NB4 (cell line): ENCODE measurements around the gene FGL2.

ENCODE experiments used
- DNase-seq: peaks from one replicate; pipeline ENCODE4 v3.0.0; 2010; ENCODE audit warnings: low read depth
- H3K4me3 ChIP-seq: one replicate; pipeline ENCODE4 v1.5.1; 2011; ENCODE audit warnings: mild to moderate bottlenecking, low read depth, low read length, moderate library complexity
- CTCF ChIP-seq: IDR thresholded peaks from one replicate; pipeline ENCODE4 v1.5.1; 2012; ENCODE audit warnings: low read depth, low read length
- MYC ChIP-seq: IDR thresholded peaks from 2 replicates; pipeline ENCODE4 v1.6.1; 2011; ENCODE audit warnings: low read depth, low read length
- POLR2A ChIP-seq: IDR thresholded peaks from 2 replicates; pipeline ENCODE4 v1.6.1; 2011; ENCODE audit warnings: mild to moderate bottlenecking; ENCODE audit not compliant: insufficient read length; ENCODE audit errors: extremely low read depth
- TF ChIP-seq, protein P1 (sequence below): IDR thresholded peaks from 2 replicates; pipeline ENCODE4 v1.6.1; 2011; ENCODE audit warnings: low read depth, low read length

Gene FGL2

DNA sequence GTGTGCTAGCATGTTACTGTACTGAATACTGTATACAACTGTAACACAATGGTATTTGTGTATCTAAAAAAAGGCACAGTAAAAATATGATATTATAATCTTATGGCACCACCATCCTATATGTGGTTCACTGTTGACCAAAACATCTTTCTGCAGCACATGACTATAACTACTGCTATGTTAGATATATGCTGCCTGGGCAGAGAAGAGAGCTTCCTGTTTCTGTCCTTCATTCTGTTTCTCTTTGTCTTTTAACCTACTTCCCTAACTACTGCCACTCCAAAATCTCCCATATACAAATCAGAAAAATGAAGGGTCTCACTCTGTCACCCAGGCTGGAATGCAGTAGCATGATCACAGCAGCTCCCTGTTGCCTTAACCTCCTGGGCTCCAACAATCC is 8.8 kb upstream of the FGL2 start:
- H3K4me3 ChIP-seq: no peak overlapping the region
- no peak for DNase-seq
- no peak for TF ChIP-seq CTCF
- no peak for TF ChIP-seq POLR2A
- TF ChIP-seq, protein P1, sequence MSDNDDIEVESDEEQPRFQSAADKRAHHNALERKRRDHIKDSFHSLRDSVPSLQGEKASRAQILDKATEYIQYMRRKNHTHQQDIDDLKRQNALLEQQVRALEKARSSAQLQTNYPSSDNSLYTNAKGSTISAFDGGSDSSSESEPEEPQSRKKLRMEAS: no peak
- TF ChIP-seq MYC: no peak

DNA sequence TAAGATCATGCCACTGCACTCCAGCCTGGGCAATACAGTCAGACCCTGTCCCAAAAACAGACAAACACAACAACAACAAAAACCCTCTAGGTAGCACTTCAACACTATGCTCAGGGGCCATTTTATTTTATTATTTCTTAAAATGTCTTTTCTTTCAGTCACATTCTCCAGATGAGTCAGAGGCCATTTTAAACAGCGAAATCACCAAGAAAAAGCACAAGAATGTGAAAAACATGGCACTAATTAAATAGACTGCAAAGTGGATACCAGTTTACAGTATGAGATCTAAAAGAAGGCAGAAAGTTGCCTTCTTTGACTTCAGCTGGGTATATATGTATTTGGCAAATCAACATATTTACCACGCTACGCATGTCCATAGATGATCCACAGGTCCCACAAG is 6.1 kb upstream of the FGL2 start:
- no peak for DNase-seq
- no peak overlapping the region for H3K4me3 ChIP-seq
- TF ChIP-seq, protein P1: no peak
- no peak for TF ChIP-seq POLR2A
- TF ChIP-seq CTCF: no peak
- TF ChIP-seq MYC: no peak

GRCh38 chr7:77202481-77202976 is 2.9 kb upstream of the FGL2 start:
- TF ChIP-seq POLR2A (no peak), MYC (no peak), CTCF (no peak)
- TF ChIP-seq, protein P1: no peak
- DNase-seq: no peak
- no peak overlapping the region for H3K4me3 ChIP-seq

DNA sequence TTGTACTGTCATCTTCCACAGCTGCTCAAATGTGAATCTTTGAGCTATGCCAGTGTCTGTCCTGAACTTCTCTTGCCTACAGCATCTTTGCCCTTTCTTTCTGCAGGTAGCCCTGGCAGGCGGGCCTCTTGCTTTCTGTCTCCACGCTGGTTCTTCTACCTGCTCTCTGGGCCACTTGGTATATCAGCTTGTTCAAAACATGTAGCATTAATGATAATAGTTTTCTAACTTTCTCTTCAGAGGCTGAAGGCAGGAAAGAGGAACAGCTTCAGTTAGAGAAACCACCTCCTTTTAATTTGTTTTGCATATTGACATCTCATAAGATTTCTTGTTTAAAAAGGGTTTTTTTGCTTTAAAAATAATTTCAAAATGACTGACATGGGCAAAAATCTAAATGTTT is 923 bp upstream of the FGL2 start:
- H3K4me3 ChIP-seq: no peak overlapping the region
- peak; percentile 25 for DNase-seq
- TF ChIP-seq MYC (no peak), POLR2A (no peak), CTCF (no peak)
- TF ChIP-seq, protein P1: no peak

- no peak overlapping the region for H3K4me3 ChIP-seq
- TF ChIP-seq, protein P1: no peak
- TF ChIP-seq CTCF (no peak), MYC (no peak), POLR2A (no peak)
- no peak for DNase-seq
These were observed 2.5 kb downstream of the FGL2 start for GRCh38 chr7:77197141-77197540.
